A172 (cell line): Measurements from ENCODE around the gene SNX3. TPM values are rescaled to one million over a fixed set of nuclear protein-coding genes. Genes with fewer than 3 reads are reported as not detected.

Experiments used
- total RNA-seq: library from RNA; depleted of rRNA; stranded (reverse); fragments of >200 nt; shearing (Covaris generic); gene quantifications from 2 replicates; pipeline ENCODE4 v1.2.3, GENCODE V29; 2014; rRNA removed

SNX3 gene
- total RNA-seq, 1 experiment from 2014 or later, result 251 TPM

Other genes starting within 250 kb of the SNX3 start
- 66.4 and 70.3 TPM in 2 replicates for gene OSTM1, start 186.3 kb downstream of the SNX3 start, total RNA-seq
- gene NR2E1, start 95.0 kb downstream of the SNX3 start, total RNA-seq, result 0.05 TPM in 1 of 2 replicates, not detected in the other
- 4.5 and 6.6 TPM in 2 replicates for gene AFG1L, start 34.0 kb upstream of the SNX3 start, total RNA-seq